Measurements from ENCODE around the gene MMP15.

Gene MMP15

DNA sequence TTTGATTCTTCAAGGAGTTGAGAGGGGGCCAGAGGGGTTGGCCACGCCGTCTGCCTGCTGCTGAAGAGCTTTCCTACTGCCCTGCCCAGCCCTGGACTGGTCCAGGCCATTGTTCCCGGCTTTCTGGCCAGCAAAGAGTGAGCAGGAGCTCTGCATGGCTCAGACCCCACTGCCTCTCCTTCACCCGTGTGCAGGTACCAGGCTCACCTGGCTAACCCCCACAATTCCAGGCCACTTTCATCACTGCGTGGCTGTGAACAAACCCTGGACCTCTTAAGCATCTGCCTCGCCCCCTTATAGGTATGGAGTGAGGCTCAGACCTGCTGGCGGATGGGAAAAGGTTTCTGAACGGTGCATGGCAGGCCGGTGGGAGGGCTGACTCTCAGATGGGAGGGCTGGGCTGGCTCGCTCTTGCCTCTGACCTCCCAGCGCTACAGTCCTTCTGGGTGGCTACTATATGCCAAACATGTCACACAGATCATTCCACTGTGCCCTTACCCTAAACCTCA is 33.9 kb upstream of the MMP15 start:
- Histone ChIP-seq H2BK5ac (ENCODE audit: low read depth, low read length, poor library complexity, severe bottlenecking) (no peak overlapping the region), H3K27ac (ENCODE audit: low read length, poor library complexity, severe bottlenecking) (no peak overlapping the region), H2BK120ac (ENCODE audit: low read depth, low read length) (no peak overlapping the region), H3K4me2 (ENCODE audit: low read length, poor library complexity, severe bottlenecking) (no peak overlapping the region), H4K91ac (ENCODE audit: low read length) (no peak overlapping the region), H2AK5ac (ENCODE audit: low read length, severe bottlenecking) (no peak overlapping the region), H3K36me3 (ENCODE audit: control insufficient read depth in 1 of 2, insufficient read depth in 2 of 2, low read depth in 1 of 2, low read length in 2 of 2) (peaks cover 29 to 38% of the 10 kb centered on the region in 2 experiments), H2BK12ac (ENCODE audit: low read length in 2 of 2) (no peak overlapping the region), H3K9me3 (ENCODE audit: control insufficient read depth, low read length) (no peaks in the 10 kb centered on the region), H3K4me3 (ENCODE audit: insufficient read depth in 1 of 2, low read depth in 1 of 2, low read length in 2 of 2) (no peak overlapping the region), H3K79me1 (replicated peaks; ENCODE audit: low read length, poor library complexity, severe bottlenecking) (peaks cover 28% of the 10 kb centered on the region), H3K23ac (ENCODE audit: low read length in 2 of 2) (no peak overlapping the region), H3K18ac (ENCODE audit: low read depth in 1 of 2, low read length in 2 of 2) (no peak overlapping the region), H2AFZ (ENCODE audit: low read depth, low read length) (no peak overlapping the region), H3K4me1 (ENCODE audit: control insufficient read depth, insufficient read depth, low read depth, low read length) (peaks cover 14% of the 10 kb centered on the region), H3K27me3 (ENCODE audit: control insufficient read depth in 1 of 2, insufficient read depth in 1 of 2, low read length in 2 of 2) (peaks cover 12 to 46% of the 10 kb centered on the region in 2 experiments), H3K14ac (ENCODE audit: low read length in 2 of 2) (no peak overlapping the region), H3K4ac (ENCODE audit: low read depth in 1 of 2, low read length in 2 of 2) (no peak overlapping the region), H3K9ac (ENCODE audit: low read length) (no peak overlapping the region), H4K8ac (ENCODE audit: low read length) (no peak overlapping the region), H2BK15ac (ENCODE audit: low read depth, poor library complexity, severe bottlenecking) (no peak overlapping the region)
- WGBS, result 88% methylated on average over 11 of the region's 11 CpGs
- no peak for DNase-seq

DNA sequence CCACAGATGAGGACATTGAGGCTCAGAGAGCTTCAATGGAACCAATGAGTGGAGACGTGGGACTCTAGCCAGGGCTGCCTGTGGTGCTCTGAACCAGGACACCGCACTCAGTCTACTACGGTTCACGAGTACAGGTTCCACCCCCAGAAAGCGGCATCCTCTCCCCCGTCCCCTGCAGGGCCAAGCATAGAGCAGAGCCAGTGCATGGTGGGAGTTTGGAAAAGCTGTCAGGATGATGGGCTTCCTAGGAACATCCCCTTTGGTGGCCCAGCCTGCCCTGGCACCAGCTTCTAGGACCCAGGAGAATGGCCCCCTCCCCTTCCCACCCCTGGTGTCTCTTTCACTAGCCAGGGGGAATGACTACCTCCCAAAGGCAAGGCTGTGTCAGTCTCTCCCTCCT is 33.5 kb upstream of the MMP15 start:
- no peak overlapping the region for H2BK5ac ChIP-seq (ENCODE audit: low read depth, low read length, poor library complexity, severe bottlenecking)
- no peak for DNase-seq
- 87% methylated on average over 6 of the region's 6 CpGs for WGBS
- no peak overlapping the region for H3K9ac ChIP-seq (ENCODE audit: low read length)
- H3K4me1 ChIP-seq (ENCODE audit: control insufficient read depth, insufficient read depth, low read depth, low read length), result peaks cover 14% of the 10 kb centered on the region
- H2BK15ac ChIP-seq (ENCODE audit: low read depth, poor library complexity, severe bottlenecking), result no peak overlapping the region
- H3K4me3 ChIP-seq (ENCODE audit: insufficient read depth in 1 of 2, low read depth in 1 of 2, low read length in 2 of 2), result no peak overlapping the region
- H2BK12ac ChIP-seq (ENCODE audit: low read length in 2 of 2), result no peak overlapping the region
- H3K27ac ChIP-seq (ENCODE audit: low read length, poor library complexity, severe bottlenecking), result no peak overlapping the region
- H3K23ac ChIP-seq (ENCODE audit: low read length in 2 of 2), result no peak overlapping the region
- H4K91ac ChIP-seq (ENCODE audit: low read length), result no peak overlapping the region
- no peak overlapping the region for H2AFZ ChIP-seq (ENCODE audit: low read depth, low read length)
- H3K4me2 ChIP-seq (ENCODE audit: low read length, poor library complexity, severe bottlenecking), result no peak overlapping the region
- H4K8ac ChIP-seq (ENCODE audit: low read length), result no peak overlapping the region
- H3K36me3 ChIP-seq (ENCODE audit: control insufficient read depth in 1 of 2, insufficient read depth in 2 of 2, low read depth in 1 of 2, low read length in 2 of 2), result peaks cover 34 to 43% of the 10 kb centered on the region in 2 experiments
- peaks cover 9 to 41% of the 10 kb centered on the region in 2 experiments for H3K27me3 ChIP-seq (ENCODE audit: control insufficient read depth in 1 of 2, insufficient read depth in 1 of 2, low read length in 2 of 2)
- peaks cover 32% of the 10 kb centered on the region for H3K79me1 ChIP-seq (replicated peaks; ENCODE audit: low read length, poor library complexity, severe bottlenecking)
- H3K14ac ChIP-seq (ENCODE audit: low read length in 2 of 2), result no peak overlapping the region
- H2AK5ac ChIP-seq (ENCODE audit: low read length, severe bottlenecking), result no peak overlapping the region
- no peak overlapping the region for H3K4ac ChIP-seq (ENCODE audit: low read depth in 1 of 2, low read length in 2 of 2)
- H3K18ac ChIP-seq (ENCODE audit: low read depth in 1 of 2, low read length in 2 of 2), result no peak overlapping the region
- no peaks in the 10 kb centered on the region for H3K9me3 ChIP-seq (ENCODE audit: control insufficient read depth, low read length)
- H2BK120ac ChIP-seq (ENCODE audit: low read depth, low read length), result no peak overlapping the region

DNA sequence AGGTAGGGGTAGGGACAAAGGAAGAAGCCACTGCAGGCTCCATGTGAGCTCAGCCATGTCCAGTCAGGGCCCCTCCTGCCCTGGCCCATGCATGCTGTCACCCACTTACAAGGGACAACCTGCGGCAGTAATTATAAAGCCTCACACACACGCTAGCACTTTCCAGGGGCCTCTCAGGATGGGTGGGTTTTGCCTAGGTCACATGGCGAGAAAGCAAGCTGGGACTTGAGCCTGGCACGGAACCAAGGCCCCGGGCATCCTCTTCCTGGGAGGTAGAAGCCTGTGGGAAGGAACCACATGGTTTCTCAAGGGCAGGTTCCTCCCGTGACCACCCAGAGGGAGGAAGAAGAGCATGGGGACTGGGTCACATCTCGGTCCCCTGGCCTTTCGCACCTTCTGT is 32.1 kb upstream of the MMP15 start:
- H3K4me2 ChIP-seq (ENCODE audit: low read length, poor library complexity, severe bottlenecking), result no peak overlapping the region
- H2AK5ac ChIP-seq (ENCODE audit: low read length, severe bottlenecking), result no peak overlapping the region
- H3K4me3 ChIP-seq (ENCODE audit: insufficient read depth in 1 of 2, low read depth in 1 of 2, low read length in 2 of 2), result no peak overlapping the region
- no peak overlapping the region for H4K91ac ChIP-seq (ENCODE audit: low read length)
- no peak overlapping the region for H3K27ac ChIP-seq (ENCODE audit: low read length, poor library complexity, severe bottlenecking)
- no peak overlapping the region for H3K9ac ChIP-seq (ENCODE audit: low read length)
- H3K14ac ChIP-seq (ENCODE audit: low read length in 2 of 2), result no peak overlapping the region
- no peak overlapping the region for H3K18ac ChIP-seq (ENCODE audit: low read depth in 1 of 2, low read length in 2 of 2)
- peaks cover 0 to 28% of the 10 kb centered on the region in 2 experiments for H3K27me3 ChIP-seq (ENCODE audit: control insufficient read depth in 1 of 2, insufficient read depth in 1 of 2, low read length in 2 of 2)
- H2BK5ac ChIP-seq (ENCODE audit: low read depth, low read length, poor library complexity, severe bottlenecking), result no peak overlapping the region
- no peak overlapping the region for H2BK15ac ChIP-seq (ENCODE audit: low read depth, poor library complexity, severe bottlenecking)
- no peak for DNase-seq
- H3K36me3 ChIP-seq (ENCODE audit: control insufficient read depth in 1 of 2, insufficient read depth in 2 of 2, low read depth in 1 of 2, low read length in 2 of 2), result peaks cover 41 to 56% of the 10 kb centered on the region in 2 experiments
- no peaks in the 10 kb centered on the region for H3K9me3 ChIP-seq (ENCODE audit: control insufficient read depth, low read length)
- no peak overlapping the region for H4K8ac ChIP-seq (ENCODE audit: low read length)
- WGBS, result 97% methylated on average over 8 of the region's 8 CpGs
- no peak overlapping the region for H2AFZ ChIP-seq (ENCODE audit: low read depth, low read length)
- H3K79me1 ChIP-seq (replicated peaks; ENCODE audit: low read length, poor library complexity, severe bottlenecking), result peaks cover 38% of the 10 kb centered on the region
- no peak overlapping the region for H2BK12ac ChIP-seq (ENCODE audit: low read length in 2 of 2)
- no peak overlapping the region for H2BK120ac ChIP-seq (ENCODE audit: low read depth, low read length)
- H3K23ac ChIP-seq (ENCODE audit: low read length in 2 of 2), result no peak overlapping the region
- H3K4me1 ChIP-seq (ENCODE audit: control insufficient read depth, insufficient read depth, low read depth, low read length), result peaks cover 22% of the 10 kb centered on the region
- no peak overlapping the region for H3K4ac ChIP-seq (ENCODE audit: low read depth in 1 of 2, low read length in 2 of 2)

DNA sequence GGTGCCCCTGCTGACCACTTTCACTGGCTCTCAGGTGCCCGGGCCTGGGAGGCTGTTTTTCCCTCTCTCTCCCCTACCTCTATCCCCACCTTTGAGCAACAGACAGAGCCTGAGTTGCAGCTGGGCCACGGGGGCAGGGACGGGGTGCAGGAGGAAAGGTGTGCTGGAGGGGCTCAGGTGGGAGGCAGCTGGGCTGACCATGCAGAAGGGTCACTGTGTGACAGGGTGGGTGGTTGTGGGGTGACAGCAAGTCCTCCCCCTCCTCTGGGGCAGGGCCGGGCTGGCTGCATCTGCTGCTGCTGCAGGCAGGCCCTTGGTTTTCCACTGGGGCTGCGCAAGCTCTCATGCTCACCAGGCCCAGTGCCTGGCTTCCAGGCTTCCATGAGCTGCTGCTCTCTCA is 31.7 kb upstream of the MMP15 start:
- Histone ChIP-seq H3K27ac (ENCODE audit: low read length, poor library complexity, severe bottlenecking) (no peak overlapping the region), H3K36me3 (ENCODE audit: control insufficient read depth in 1 of 2, insufficient read depth in 2 of 2, low read depth in 1 of 2, low read length in 2 of 2) (peaks cover 41 to 57% of the 10 kb centered on the region in 2 experiments), H3K4me2 (ENCODE audit: low read length, poor library complexity, severe bottlenecking) (no peak overlapping the region), H4K91ac (ENCODE audit: low read length) (no peak overlapping the region), H3K18ac (ENCODE audit: low read depth in 1 of 2, low read length in 2 of 2) (no peak overlapping the region), H2AFZ (ENCODE audit: low read depth, low read length) (no peak overlapping the region), H3K14ac (ENCODE audit: low read length in 2 of 2) (no peak overlapping the region), H3K4me3 (ENCODE audit: insufficient read depth in 1 of 2, low read depth in 1 of 2, low read length in 2 of 2) (no peak overlapping the region), H3K4me1 (ENCODE audit: control insufficient read depth, insufficient read depth, low read depth, low read length) (peaks cover 26% of the 10 kb centered on the region), H2BK15ac (ENCODE audit: low read depth, poor library complexity, severe bottlenecking) (no peak overlapping the region), H2BK5ac (ENCODE audit: low read depth, low read length, poor library complexity, severe bottlenecking) (no peak overlapping the region), H3K9me3 (ENCODE audit: control insufficient read depth, low read length) (no peaks in the 10 kb centered on the region), H2BK12ac (ENCODE audit: low read length in 2 of 2) (no peak overlapping the region), H3K27me3 (ENCODE audit: control insufficient read depth in 1 of 2, insufficient read depth in 1 of 2, low read length in 2 of 2) (peaks cover 0 to 23% of the 10 kb centered on the region in 2 experiments), H2BK120ac (ENCODE audit: low read depth, low read length) (no peak overlapping the region), H3K9ac (ENCODE audit: low read length) (no peak overlapping the region), H3K23ac (ENCODE audit: low read length in 2 of 2) (no peak overlapping the region), H4K8ac (ENCODE audit: low read length) (no peak overlapping the region), H2AK5ac (ENCODE audit: low read length, severe bottlenecking) (no peak overlapping the region), H3K79me1 (replicated peaks; ENCODE audit: low read length, poor library complexity, severe bottlenecking) (peaks cover 43% of the 10 kb centered on the region), H3K4ac (ENCODE audit: low read depth in 1 of 2, low read length in 2 of 2) (no peak overlapping the region)
- whole genome bisulfite sequencing, result 100% methylated on average over 3 of the region's 5 CpGs
- DNase-seq, result no peak

Measured in mesenchymal stem cell (in vitro differentiated cells and primary cell).